ENCODE measurements around the gene FAM240B.

FAM240B gene

GRCh38 chr9:38746303-38746702 is 26.4 kb upstream of the FAM240B start:
- TF ChIP-seq REST (IDR thresholded peaks at IDR 0.05; ENCODE audit: low read depth): no peak
- TF ChIP-seq CEBPB (IDR thresholded peaks at IDR 0.05): no peak
- no peak for TF ChIP-seq CREB1 (IDR thresholded peaks at IDR 0.05; ENCODE audit: low read depth)
- no peak for TF ChIP-seq USF1 (IDR thresholded peaks at IDR 0.05)
- no peak for TF ChIP-seq TAF1 (IDR thresholded peaks at IDR 0.05; ENCODE audit: low read depth)
- TF ChIP-seq TCF12 (IDR thresholded peaks at IDR 0.05; ENCODE audit: low read depth): no peak

GRCh38 chr9:38744484-38744883 is 24.6 kb upstream of the FAM240B start:
- TF ChIP-seq NFIC (IDR thresholded peaks at IDR 0.05) (no peak), CEBPB (IDR thresholded peaks at IDR 0.05) (no peak), FOXM1 (IDR thresholded peaks at IDR 0.05; ENCODE audit: borderline replicate concordance, low read depth) (no peak)

GRCh38 chr9:38737246-38737645 is 17.3 kb upstream of the FAM240B start:
- TF ChIP-seq CREB1 (IDR thresholded peaks at IDR 0.05; ENCODE audit: low read depth): no peak

GRCh38 chr9:38734831-38735230 is 14.9 kb upstream of the FAM240B start:
- TF ChIP-seq TCF12 (IDR thresholded peaks at IDR 0.05; ENCODE audit: low read depth) (no peak), ZBTB7A (IDR thresholded peaks at IDR 0.05; ENCODE audit: low read depth) (no peak)

GRCh38 chr9:38733503-38733902 is 13.6 kb upstream of the FAM240B start:
- TF ChIP-seq FOXM1 (IDR thresholded peaks at IDR 0.05; ENCODE audit: borderline replicate concordance, low read depth): no peak
- no peak for TF ChIP-seq USF1 (IDR thresholded peaks at IDR 0.05)
- TF ChIP-seq YY1 (IDR thresholded peaks at IDR 0.05; ENCODE audit: low read depth): no peak
- no peak for TF ChIP-seq RAD21 (IDR thresholded peaks at IDR 0.05; ENCODE audit: low read depth)
- no peak for TF ChIP-seq ZBTB7A (IDR thresholded peaks at IDR 0.05; ENCODE audit: low read depth)
- TF ChIP-seq MAX (IDR thresholded peaks at IDR 0.05): no peak
- no peak for TF ChIP-seq NFIC (IDR thresholded peaks at IDR 0.05)
- no peak for TF ChIP-seq TAF1 (IDR thresholded peaks at IDR 0.05; ENCODE audit: low read depth)
- TF ChIP-seq TCF12 (IDR thresholded peaks at IDR 0.05; ENCODE audit: low read depth): no peak
- TF ChIP-seq CREB1 (IDR thresholded peaks at IDR 0.05; ENCODE audit: low read depth): no peak
- no peak for TF ChIP-seq EP300 (IDR thresholded peaks at IDR 0.05; ENCODE audit: borderline replicate concordance)
- TF ChIP-seq CEBPB (IDR thresholded peaks at IDR 0.05): no peak
- TF ChIP-seq TEAD4 (IDR thresholded peaks at IDR 0.05): no peak
- no peak for TF ChIP-seq REST (IDR thresholded peaks at IDR 0.05; ENCODE audit: low read depth)
- TF ChIP-seq EGR1 (IDR thresholded peaks at IDR 0.05): no peak

- TF ChIP-seq REST (IDR thresholded peaks at IDR 0.05; ENCODE audit: low read depth) (no peak), RAD21 (IDR thresholded peaks at IDR 0.05; ENCODE audit: low read depth) (no peak), TCF12 (IDR thresholded peaks at IDR 0.05; ENCODE audit: low read depth) (no peak), MAX (IDR thresholded peaks at IDR 0.05) (no peak), CEBPB (IDR thresholded peaks at IDR 0.05) (no peak), USF1 (IDR thresholded peaks at IDR 0.05) (no peak), EP300 (IDR thresholded peaks at IDR 0.05; ENCODE audit: borderline replicate concordance) (no peak), TAF1 (IDR thresholded peaks at IDR 0.05; ENCODE audit: low read depth) (no peak), FOXM1 (IDR thresholded peaks at IDR 0.05; ENCODE audit: borderline replicate concordance, low read depth) (no peak), NFIC (IDR thresholded peaks at IDR 0.05) (no peak), CREB1 (IDR thresholded peaks at IDR 0.05; ENCODE audit: low read depth) (no peak), ZBTB7A (IDR thresholded peaks at IDR 0.05; ENCODE audit: low read depth) (no peak), YY1 (IDR thresholded peaks at IDR 0.05; ENCODE audit: low read depth) (no peak), EGR1 (IDR thresholded peaks at IDR 0.05) (no peak), TEAD4 (IDR thresholded peaks at IDR 0.05) (no peak)
These were observed 13.0 kb upstream of the FAM240B start for GRCh38 chr9:38732885-38733284.
